NT2/D1 (cell line): ENCODE results near the gene FAM156B.
"Not testable (repeated sequence)": the region's sequence is repeated elsewhere in the genome, so short reads cannot be mapped to it uniquely, and the experiment has no call there.

ENCODE experiments used
- YY1 ChIP-seq: IDR thresholded peaks from 2 replicates; pipeline ENCODE4 v1.6.1; 2011; ENCODE audit not compliant: insufficient read length, insufficient read depth
- ZNF274 ChIP-seq: IDR thresholded peaks from 2 replicates; pipeline ENCODE4 v1.6.1; 2011; ENCODE audit warnings: mild to moderate bottlenecking, low read depth, low read length

GRCh38 chrX:52888090-52888489, 9.0 kb upstream of the FAM156B start:
- not testable (repeated sequence) for TF ChIP-seq ZNF274, YY1
